ENCODE data around the gene SMR3A.

SMR3A gene

GRCh38 chr4:70360460-70360859, at the start of gene SMR3A:
TSS of gene SMR3A (plus strand) at chr4:70360760. CDS start at chr4:70362116, 1,356 bp downstream.
- Mint-ChIP-seq H3K27ac (no peak within 1 kb of the TSS), H3K36me3 (ENCODE audit: low read depth) (no peaks in the 10 kb centered on the region), H3K4me1 (ENCODE audit: low read depth) (no peaks in the 10 kb centered on the region), H3K27me3 (ENCODE audit: low read depth) (no peaks in the 10 kb centered on the region), H3K9me3 (no peaks in the 10 kb centered on the region), H3K4me3 (no peak within 1 kb of the TSS)

GRCh38 chr4:70313736-70314135, 46.8 kb upstream of the SMR3A start:
- Mint-ChIP-seq H3K27ac (no peak overlapping the region), H3K4me1 (ENCODE audit: low read depth) (no peaks in the 10 kb centered on the region), H3K27me3 (ENCODE audit: low read depth) (no peaks in the 10 kb centered on the region), H3K36me3 (ENCODE audit: low read depth) (no peaks in the 10 kb centered on the region), H3K4me3 (no peak overlapping the region), H3K9me3 (no peaks in the 10 kb centered on the region)

DNA sequence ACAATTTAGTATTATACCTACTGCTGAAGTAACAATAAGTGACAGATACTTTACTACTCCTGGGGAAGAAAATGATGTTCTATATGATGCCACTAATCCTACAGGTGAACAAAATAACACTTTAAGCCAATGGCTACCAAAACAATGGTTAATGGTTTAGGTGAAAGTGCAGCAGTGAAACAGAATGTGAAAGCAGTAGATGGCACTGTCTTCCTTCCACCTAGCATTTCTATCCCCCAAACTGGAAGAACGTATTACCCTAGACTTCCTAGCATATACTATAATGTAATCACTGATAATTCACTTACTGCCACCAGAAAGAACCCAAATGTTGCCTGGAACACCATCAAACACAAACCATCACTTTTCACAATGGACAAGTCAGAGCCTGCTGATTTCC, 44.6 kb upstream of the SMR3A start:
- Mint-ChIP-seq H3K9me3 (no peaks in the 10 kb centered on the region), H3K27me3 (ENCODE audit: low read depth) (no peaks in the 10 kb centered on the region), H3K27ac (no peak overlapping the region), H3K4me1 (ENCODE audit: low read depth) (no peaks in the 10 kb centered on the region), H3K4me3 (no peak overlapping the region), H3K36me3 (ENCODE audit: low read depth) (no peaks in the 10 kb centered on the region)

GRCh38 chr4:70326052-70326451, 34.5 kb upstream of the SMR3A start:
- no peak overlapping the region for H3K27ac Mint-ChIP-seq
- no peak overlapping the region for H3K4me3 Mint-ChIP-seq
- H3K9me3 Mint-ChIP-seq: no peaks in the 10 kb centered on the region
- no peaks in the 10 kb centered on the region for H3K27me3 Mint-ChIP-seq (ENCODE audit: low read depth)
- no peaks in the 10 kb centered on the region for H3K4me1 Mint-ChIP-seq (ENCODE audit: low read depth)
- H3K36me3 Mint-ChIP-seq (ENCODE audit: low read depth): no peaks in the 10 kb centered on the region

DNA sequence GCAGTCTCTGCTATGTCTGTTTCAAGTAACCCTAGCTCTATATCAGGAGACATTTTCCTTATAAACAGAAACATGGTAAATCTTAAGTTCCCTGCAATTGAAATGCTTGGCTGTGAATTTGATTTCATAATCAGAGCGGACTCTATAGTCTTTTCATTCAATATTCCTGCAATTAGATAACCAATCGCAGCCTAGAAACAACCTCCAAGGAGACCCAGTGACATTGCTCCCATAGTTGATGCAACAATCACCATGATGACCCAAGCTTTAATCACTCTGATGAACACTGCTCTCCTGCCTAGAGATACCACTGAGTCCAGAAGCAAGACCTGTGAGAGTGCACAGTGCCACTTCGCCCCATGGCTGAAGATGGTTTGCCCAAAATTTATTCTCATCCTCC, 25.9 kb upstream of the SMR3A start, which contains the start of gene CABS1:
Gene CABS1 (plus strand): TSS at position 301 of the 400 bp plus-strand sequence. CDS start 59 bp downstream, at position 360.
- Mint-ChIP-seq H3K27me3 (ENCODE audit: low read depth) (no peaks in the 10 kb centered on the region), H3K4me1 (ENCODE audit: low read depth) (no peaks in the 10 kb centered on the region)

DNA sequence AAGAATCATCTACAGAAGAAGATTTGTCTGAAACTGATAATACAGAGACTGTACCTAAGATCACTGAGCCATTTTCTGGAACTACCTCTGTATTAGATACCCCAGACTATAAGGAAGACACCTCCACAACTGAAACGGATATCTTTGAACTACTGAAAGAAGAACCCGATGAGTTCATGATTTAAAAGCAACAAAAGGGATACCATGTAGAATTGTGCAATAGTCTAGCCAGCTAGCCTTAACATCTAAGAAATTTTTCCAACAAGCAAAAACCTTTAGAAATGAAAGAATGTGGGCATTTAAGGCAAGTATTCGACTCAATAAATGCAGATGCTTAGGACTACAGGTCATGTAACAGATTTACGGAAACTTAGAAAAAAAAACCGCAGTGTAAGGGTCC, 24.5 kb upstream of the SMR3A start:
- Mint-ChIP-seq H3K27me3 (ENCODE audit: low read depth) (no peaks in the 10 kb centered on the region), H3K36me3 (ENCODE audit: low read depth) (no peaks in the 10 kb centered on the region), H3K9me3 (no peaks in the 10 kb centered on the region), H3K4me1 (ENCODE audit: low read depth) (no peaks in the 10 kb centered on the region), H3K4me3 (no peak overlapping the region), H3K27ac (no peak overlapping the region)

More for the DNA sequence above, 25.9 kb upstream of the SMR3A start, which contains the start of gene CABS1:
- Mint-ChIP-seq H3K9me3 (no peaks in the 10 kb centered on the region), H3K4me3 (no peak within 1 kb of the TSS), H3K36me3 (ENCODE audit: low read depth) (no peaks in the 10 kb centered on the region), H3K27ac (no peak within 1 kb of the TSS)

DNA sequence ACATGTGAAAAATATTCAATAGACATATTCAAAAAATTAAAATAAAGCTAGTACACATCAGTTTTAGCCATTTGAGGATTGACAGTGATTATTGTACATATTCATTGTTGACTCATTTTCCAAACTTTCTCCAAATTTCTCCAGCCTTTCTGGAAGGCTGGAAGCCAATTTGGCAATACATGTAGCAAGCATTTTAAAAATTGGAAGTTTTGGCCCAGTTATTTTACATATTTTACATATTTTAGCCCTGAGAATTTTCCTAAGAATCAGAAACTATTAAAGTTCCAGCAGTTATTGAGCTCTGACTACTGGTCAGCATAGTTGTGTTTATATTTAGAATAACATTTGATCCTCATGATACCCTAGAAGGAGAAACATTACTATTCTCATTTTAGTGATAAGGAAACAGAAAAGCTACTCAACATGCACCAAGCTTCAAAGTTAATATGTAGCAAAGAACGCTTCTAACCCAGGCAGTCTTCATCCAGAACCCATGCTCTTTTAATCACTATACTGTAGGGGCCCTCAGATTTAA, 22.6 kb upstream of the SMR3A start:
- no peaks in the 10 kb centered on the region for H3K9me3 Mint-ChIP-seq
- no peak overlapping the region for H3K4me3 Mint-ChIP-seq
- H3K4me1 Mint-ChIP-seq (ENCODE audit: low read depth): no peaks in the 10 kb centered on the region

GRCh38 chr4:70356185-70356584, 4.4 kb upstream of the SMR3A start:
- Mint-ChIP-seq H3K27ac (no peak overlapping the region), H3K36me3 (ENCODE audit: low read depth) (no peaks in the 10 kb centered on the region), H3K4me3 (no peak overlapping the region), H3K4me1 (ENCODE audit: low read depth) (no peaks in the 10 kb centered on the region), H3K9me3 (no peaks in the 10 kb centered on the region), H3K27me3 (ENCODE audit: low read depth) (no peaks in the 10 kb centered on the region)

More for the DNA sequence above, 22.6 kb upstream of the SMR3A start:
- Mint-ChIP-seq H3K36me3 (ENCODE audit: low read depth) (no peaks in the 10 kb centered on the region), H3K27ac (no peak overlapping the region), H3K27me3 (ENCODE audit: low read depth) (no peaks in the 10 kb centered on the region)

DNA sequence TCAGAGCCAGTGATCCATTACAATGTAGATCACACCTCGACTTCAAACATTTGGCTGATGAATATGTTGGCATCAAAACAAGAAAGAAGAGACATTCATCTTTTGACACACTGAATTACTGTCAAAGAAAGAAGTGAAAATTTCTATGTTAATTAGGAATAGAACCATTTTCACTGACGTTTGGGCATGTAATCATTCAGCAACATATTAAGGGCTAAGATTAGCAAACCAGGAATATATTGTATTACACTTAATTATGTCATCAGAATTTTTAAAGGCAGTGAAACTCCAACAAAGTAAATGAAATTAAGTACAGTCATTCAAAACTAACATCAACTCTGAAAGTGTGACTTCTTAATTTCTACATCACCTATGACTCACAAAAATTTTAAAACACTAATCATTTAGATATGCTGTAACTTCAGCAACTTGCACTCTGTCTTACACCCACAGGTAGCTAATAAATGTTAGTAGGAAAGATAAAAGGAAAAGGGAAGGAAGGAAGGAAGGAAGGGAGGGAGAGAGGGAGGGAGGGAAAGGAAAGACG, 1.4 kb upstream of the SMR3A start:
- Mint-ChIP-seq H3K27me3 (ENCODE audit: low read depth) (no peaks in the 10 kb centered on the region), H3K36me3 (ENCODE audit: low read depth) (no peaks in the 10 kb centered on the region)

DNA sequence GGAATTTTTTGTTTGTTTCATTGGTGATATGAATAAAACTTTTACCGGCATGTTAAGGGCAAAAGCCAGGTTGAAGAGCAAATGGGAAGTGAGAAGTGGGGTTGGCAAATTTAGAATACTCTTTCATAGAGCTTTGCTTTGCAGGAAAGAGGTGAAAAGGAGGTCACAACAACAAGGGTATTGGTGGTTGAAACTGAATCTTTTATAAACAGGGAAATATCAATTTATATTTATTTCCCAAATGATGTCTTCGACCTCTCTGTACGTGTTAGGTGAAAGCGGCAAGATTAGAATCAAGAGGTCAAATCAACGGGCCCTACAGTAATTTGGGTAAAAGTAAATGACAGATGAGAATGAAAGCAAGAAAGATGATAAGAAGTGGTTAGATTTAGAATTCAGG, 3.4 kb downstream of the SMR3A start:
- Mint-ChIP-seq H3K9me3 (no peaks in the 10 kb centered on the region), H3K27ac (no peak overlapping the region), H3K27me3 (ENCODE audit: low read depth) (no peaks in the 10 kb centered on the region), H3K4me1 (ENCODE audit: low read depth) (no peaks in the 10 kb centered on the region), H3K4me3 (no peak overlapping the region), H3K36me3 (ENCODE audit: low read depth) (no peaks in the 10 kb centered on the region)

More for the DNA sequence above, 1.4 kb upstream of the SMR3A start:
- no peaks in the 10 kb centered on the region for H3K9me3 Mint-ChIP-seq
- H3K4me3 Mint-ChIP-seq: no peak overlapping the region
- H3K27ac Mint-ChIP-seq: no peak overlapping the region
- H3K4me1 Mint-ChIP-seq (ENCODE audit: low read depth): no peaks in the 10 kb centered on the region

DNA sequence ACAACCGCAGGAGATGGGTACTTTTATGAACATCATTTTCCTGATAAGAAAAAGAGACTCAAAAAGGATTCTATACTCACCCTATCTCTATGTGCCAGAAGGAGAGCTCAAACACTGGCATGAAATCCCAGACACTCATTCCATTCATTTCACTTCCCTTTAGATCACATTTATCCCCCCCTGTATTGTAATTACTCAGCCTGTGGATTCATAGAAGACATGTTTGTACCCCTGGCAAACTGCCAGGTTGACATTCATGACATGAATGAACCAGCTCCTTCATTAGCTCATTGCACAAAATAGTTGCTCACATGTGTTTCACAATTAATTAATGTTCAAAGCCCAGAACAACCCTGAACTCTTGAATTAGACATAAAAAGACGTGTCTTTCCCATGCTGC, 4.9 kb downstream of the SMR3A start:
- H3K36me3 Mint-ChIP-seq (ENCODE audit: low read depth): no peaks in the 10 kb centered on the region
- H3K27me3 Mint-ChIP-seq (ENCODE audit: low read depth): no peaks in the 10 kb centered on the region
- no peak overlapping the region for H3K4me3 Mint-ChIP-seq
- H3K9me3 Mint-ChIP-seq: no peaks in the 10 kb centered on the region
- no peaks in the 10 kb centered on the region for H3K4me1 Mint-ChIP-seq (ENCODE audit: low read depth)
- H3K27ac Mint-ChIP-seq: no peak overlapping the region

- Mint-ChIP-seq H3K4me1 (ENCODE audit: low read depth) (no peaks in the 10 kb centered on the region), H3K4me3 (no peak overlapping the region), H3K27me3 (ENCODE audit: low read depth) (no peaks in the 10 kb centered on the region), H3K36me3 (ENCODE audit: low read depth) (no peaks in the 10 kb centered on the region), H3K9me3 (no peaks in the 10 kb centered on the region), H3K27ac (no peak overlapping the region)
These were observed 7.3 kb downstream of the SMR3A start for GRCh38 chr4:70367813-70368212.

GRCh38 chr4:70371987-70372386, 11.4 kb downstream of the SMR3A start:
- Mint-ChIP-seq H3K36me3 (ENCODE audit: low read depth) (no peaks in the 10 kb centered on the region), H3K9me3 (no peaks in the 10 kb centered on the region), H3K4me3 (no peak overlapping the region), H3K27ac (no peak overlapping the region), H3K27me3 (ENCODE audit: low read depth) (no peaks in the 10 kb centered on the region), H3K4me1 (ENCODE audit: low read depth) (no peaks in the 10 kb centered on the region)

- Mint-ChIP-seq H3K9me3 (no peaks in the 10 kb centered on the region), H3K27ac (no peak overlapping the region), H3K36me3 (ENCODE audit: low read depth) (no peaks in the 10 kb centered on the region), H3K4me3 (no peak overlapping the region), H3K27me3 (ENCODE audit: low read depth) (no peaks in the 10 kb centered on the region), H3K4me1 (ENCODE audit: low read depth) (no peaks in the 10 kb centered on the region)
These were observed 12.2 kb downstream of the SMR3A start for GRCh38 chr4:70372760-70373159.

DNA sequence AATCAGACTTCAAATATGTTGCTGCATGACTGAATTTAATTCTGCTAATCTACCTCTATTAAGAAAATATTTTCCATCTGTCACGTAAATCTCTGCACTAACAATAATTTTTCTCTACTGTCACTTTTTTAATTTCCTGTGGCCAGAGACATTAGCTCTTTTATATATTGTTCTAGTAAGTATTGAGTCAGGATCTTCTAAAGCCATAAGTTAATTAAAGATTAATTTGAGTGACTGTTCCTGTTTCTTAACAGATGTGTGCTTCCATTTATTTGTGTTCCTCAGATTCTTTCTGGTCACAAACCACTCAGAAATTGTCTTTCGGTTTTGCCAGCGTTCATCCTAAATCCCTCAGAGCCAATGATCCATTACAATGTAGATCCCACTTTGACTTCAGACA, 20.0 kb downstream of the SMR3A start:
- Mint-ChIP-seq H3K9me3 (no peaks in the 10 kb centered on the region), H3K36me3 (ENCODE audit: low read depth) (no peaks in the 10 kb centered on the region), H3K4me3 (no peak overlapping the region), H3K27me3 (ENCODE audit: low read depth) (no peaks in the 10 kb centered on the region), H3K4me1 (ENCODE audit: low read depth) (no peaks in the 10 kb centered on the region), H3K27ac (no peak overlapping the region)

All from T-helper 1 cell treated with Interleukin-12 subunit alpha and Interleukin-12 subunit beta and Interleukin-4 antibody, amounts not matched to agents 30 μg/mL and 1 μg/mL, for 36 hours (primary cell).